Activated T-cell treated with anti-CD3 and anti-CD28 coated beads for 4 hours (primary cell): ENCODE results near the gene CYP24A1.

Experiments
- DNase-seq: peaks from one replicate; pipeline ENCODE4 v3.0.0-alpha.2; 2020

CYP24A1 gene

GRCh38 chr20:54110457-54110856, 63.3 kb downstream of the CYP24A1 start:
- DNase-seq = no peak

- DNase-seq = no peak
These were observed 63.7 kb downstream of the CYP24A1 start for GRCh38 chr20:54110041-54110440.

GRCh38 chr20:54108817-54109216, 65.0 kb downstream of the CYP24A1 start:
- DNase-seq = no peak

- DNase-seq = no peak
These were observed 65.5 kb downstream of the CYP24A1 start for GRCh38 chr20:54108326-54108642.

- no peak for DNase-seq
These were observed 66.0 kb downstream of the CYP24A1 start for GRCh38 chr20:54107600-54108325.

GRCh38 chr20:54107181-54107580, 66.6 kb downstream of the CYP24A1 start:
- DNase-seq = no peak

- DNase-seq = no peak
These were observed 67.6 kb downstream of the CYP24A1 start for GRCh38 chr20:54106162-54106561.

GRCh38 chr20:54105653-54106052, 68.1 kb downstream of the CYP24A1 start:
- no peak for DNase-seq

GRCh38 chr20:54104781-54105180, 69.0 kb downstream of the CYP24A1 start:
- DNase-seq = no peak

GRCh38 chr20:54103762-54104600, 69.8 kb downstream of the CYP24A1 start:
- no peak for DNase-seq
